GM12892 (cell line): Measurements from ENCODE around the gene GH2.
"Not testable (repeated sequence)": the region's sequence is repeated elsewhere in the genome, so short reads cannot be mapped to it uniquely, and the experiment has no call there.

Source experiments
- DNase-seq: peaks from one replicate; pipeline ENCODE4 v3.0.0; 2011; ENCODE audit not compliant: insufficient read length
- FAIRE-seq: peaks from 2 replicates; lab custom pipeline; 2011; peaks lifted over from hg19 to GRCh38; lab: Jason Lieb, UNC
- POLR2A ChIP-seq: IDR thresholded peaks from 2 replicates; pipeline ENCODE4 v1.6.1; 2011; ENCODE audit warnings: low read depth, low read length, control low read depth
- POLR2AphosphoS5 ChIP-seq: IDR thresholded peaks from 2 replicates; pipeline ENCODE4 v1.6.1; 2011; ENCODE audit warnings: low read depth, low read length, control low read depth
- TAF1 ChIP-seq: IDR thresholded peaks from 2 replicates; pipeline ENCODE4 v1.6.1; 2011; ENCODE audit warnings: low read depth, mild to moderate bottlenecking, control low read depth, low read length, borderline replicate concordance

GH2 gene

GRCh38 chr17:63896524-63897354 is 15.0 kb upstream of the GH2 start, which contains the start of gene CSH1:
TSS of gene CSH1 (minus strand) at chr17:63896574. CDS start at chr17:63896511, 63 bp downstream.
- DNase-seq, FAIRE-seq: not testable (repeated sequence)

GRCh38 chr17:63894821-63895220 is 13.1 kb upstream of the GH2 start:
- FAIRE-seq, DNase-seq: not testable (repeated sequence)

- FAIRE-seq, DNase-seq: not testable (repeated sequence)
Observed at GRCh38 chr17:63894021-63894420, 12.3 kb upstream of the GH2 start.

DNA sequence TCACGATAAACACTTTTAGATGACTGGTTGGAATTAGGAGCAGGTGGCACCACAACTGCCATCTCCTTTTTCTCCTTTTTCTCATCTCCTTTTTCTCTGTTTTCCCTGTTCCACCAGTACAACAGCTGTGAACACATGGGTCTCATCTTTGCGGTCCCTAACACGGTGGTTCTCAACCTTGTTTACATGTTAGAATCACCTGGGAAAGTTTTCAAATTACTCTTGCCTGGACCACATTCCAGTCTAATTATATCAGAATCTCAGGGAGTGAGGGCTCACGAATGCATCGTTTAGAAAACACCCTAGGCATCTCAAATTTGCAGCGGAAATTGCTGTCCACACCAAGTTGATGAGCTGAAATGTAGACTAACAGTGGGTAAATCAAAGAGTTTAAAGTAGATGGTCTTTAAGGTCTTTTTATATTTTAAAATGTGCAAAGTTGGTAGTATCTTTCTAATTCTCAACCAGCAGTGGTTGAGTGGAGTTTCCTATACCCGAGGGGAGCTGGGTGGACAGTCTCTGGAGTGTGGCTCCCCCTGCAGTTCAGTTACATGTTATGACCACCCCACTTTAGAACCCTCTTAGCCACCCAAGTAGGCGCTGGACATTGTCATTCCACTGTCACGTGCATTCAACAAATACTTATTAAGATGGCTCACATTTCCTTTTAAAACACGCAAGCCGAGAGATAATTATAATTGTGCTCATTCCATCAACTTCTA is 10.7 kb upstream of the GH2 start:
- DNase-seq, FAIRE-seq: not testable (repeated sequence)

DNA sequence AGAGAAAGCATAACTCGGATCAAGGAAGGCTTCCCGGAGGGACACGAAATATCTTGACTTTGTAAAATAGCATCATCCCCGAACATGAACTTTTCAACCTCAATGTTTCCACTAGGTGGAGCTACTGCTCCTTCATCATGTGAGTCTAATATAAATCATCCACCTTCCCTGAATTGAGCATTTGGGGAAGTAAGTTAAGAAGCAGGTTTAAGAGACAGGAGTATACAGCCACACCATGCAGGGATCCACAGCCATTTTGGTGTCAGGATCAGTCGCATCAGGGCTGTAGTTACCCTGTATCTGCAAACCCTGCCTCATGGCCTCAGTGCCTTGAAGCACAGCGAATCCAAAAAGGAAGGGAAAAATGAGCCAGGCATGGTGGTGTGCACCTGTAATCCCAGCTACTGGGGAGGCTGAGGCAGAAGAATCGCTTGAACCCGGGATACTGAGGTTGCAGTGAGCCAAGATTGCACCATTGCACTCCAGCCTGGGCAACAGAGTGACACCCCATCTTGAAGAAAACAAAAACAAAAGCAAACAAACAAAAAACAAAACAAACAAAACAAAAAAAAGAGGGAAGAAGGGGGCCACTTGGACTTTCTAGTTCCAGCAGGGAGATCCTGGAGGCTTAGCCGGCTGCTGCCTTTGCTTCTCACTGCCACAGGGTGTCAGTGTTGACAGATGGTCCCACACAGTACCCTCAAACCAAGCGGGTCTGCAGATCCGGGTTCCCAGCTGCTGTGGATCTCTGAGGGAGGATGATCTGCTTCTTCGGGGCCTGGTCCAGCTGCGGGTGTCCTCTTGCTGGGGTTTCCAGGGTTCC is 7.5 kb upstream of the GH2 start:
- DNase-seq = not testable (repeated sequence)

GRCh38 chr17:63885119-63885518 is 3.4 kb upstream of the GH2 start:
- DNase-seq, FAIRE-seq: not testable (repeated sequence)

More for the DNA sequence above, 7.5 kb upstream of the GH2 start:
- not testable (repeated sequence) for FAIRE-seq

DNA sequence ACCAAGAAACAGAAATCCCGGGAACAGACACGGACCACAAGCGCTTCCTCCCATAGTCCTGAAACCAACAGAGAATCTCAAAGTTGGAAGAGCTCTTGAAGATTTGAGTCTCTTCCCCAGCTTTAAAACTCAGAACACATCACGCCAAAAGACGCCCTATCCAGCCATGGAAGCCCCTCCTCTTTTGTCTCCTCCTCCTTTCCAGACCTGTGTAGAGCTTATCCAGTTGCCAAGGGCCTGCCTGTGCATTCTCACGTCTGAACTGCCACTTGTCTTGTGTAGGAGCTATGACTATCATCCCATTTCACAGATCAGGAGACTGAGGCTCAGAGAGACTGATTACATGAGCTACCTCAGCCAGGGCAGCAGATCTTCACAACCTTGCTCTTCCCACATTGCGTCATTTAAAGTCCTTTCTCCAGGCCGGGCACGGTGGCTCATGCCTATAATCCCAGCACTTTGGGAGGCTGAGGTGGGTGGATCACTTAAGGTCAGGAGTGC is 932 bp upstream of the GH2 start:
- not testable (repeated sequence) for FAIRE-seq, DNase-seq

DNA sequence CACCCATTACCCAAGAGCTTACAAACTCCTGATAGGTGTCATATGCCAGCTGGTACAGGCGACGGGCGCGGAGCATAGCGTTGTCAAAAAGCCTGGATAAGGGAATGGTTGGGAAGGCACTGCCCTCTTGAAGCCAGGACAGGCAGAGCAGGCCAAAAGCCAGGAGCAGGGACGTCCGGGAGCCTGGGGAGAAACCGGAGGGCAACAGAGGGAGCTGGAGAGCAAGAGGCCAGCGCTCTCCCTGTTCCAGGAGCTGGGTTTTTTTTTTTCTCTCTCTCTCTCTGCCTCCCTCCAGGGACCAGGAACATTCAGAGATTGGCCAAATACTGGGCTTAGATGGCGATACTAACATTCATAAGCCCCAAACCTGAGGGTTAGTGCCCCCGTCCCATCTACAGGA is 407 bp downstream of the GH2 start:
- FAIRE-seq, DNase-seq: not testable (repeated sequence)

DNA sequence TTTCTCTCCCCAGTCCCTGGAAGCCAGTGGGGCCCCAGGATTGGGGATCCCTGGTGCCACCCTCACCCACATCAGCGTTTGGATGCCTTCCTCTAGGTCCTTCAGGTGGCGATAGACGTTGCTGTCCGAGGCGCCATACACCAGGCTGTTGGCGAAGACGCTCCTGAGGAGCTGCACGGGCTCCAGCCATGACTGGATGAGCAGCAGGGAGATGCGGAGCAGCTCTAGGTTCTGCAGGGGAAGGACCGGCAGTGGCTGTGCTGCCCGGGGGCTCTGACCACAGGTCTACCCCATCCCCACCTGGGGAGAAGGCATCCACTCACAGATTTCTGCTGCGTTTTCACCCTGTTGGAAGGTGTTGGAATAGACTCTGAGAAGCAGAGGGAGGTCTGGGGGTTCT is 1.0 kb downstream of the GH2 start:
- TF ChIP-seq POLR2A (no peak), TAF1 (no peak), POLR2AphosphoS5 (no peak)
- FAIRE-seq (no peak), DNase-seq (no peak)

- not testable (repeated sequence) for DNase-seq
Observed at GRCh38 chr17:63878413-63878812, 3.3 kb downstream of the GH2 start.

DNA sequence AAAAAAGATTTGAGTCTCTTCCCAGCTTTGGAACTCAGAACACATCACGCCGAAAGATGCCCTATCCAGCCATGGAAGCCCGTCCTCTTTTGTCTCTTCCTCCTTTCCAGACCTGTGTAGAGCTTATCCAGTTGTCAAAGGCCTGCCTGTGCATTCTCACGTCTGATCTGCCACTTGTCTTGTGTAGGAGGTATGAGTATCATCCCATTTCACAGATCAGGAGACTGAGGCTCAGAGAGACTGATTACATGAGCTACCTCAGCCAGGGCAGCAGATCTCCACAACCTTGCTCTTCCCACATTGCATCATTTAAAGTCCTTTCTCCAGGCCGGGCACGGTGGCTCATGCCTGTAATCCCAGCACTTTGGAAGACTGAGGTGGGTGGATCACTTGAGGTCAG is 7.1 kb downstream of the GH2 start:
- DNase-seq, FAIRE-seq: not testable (repeated sequence)

More at GRCh38 chr17:63878413-63878812, 3.3 kb downstream of the GH2 start:
- not testable (repeated sequence) for FAIRE-seq

DNA sequence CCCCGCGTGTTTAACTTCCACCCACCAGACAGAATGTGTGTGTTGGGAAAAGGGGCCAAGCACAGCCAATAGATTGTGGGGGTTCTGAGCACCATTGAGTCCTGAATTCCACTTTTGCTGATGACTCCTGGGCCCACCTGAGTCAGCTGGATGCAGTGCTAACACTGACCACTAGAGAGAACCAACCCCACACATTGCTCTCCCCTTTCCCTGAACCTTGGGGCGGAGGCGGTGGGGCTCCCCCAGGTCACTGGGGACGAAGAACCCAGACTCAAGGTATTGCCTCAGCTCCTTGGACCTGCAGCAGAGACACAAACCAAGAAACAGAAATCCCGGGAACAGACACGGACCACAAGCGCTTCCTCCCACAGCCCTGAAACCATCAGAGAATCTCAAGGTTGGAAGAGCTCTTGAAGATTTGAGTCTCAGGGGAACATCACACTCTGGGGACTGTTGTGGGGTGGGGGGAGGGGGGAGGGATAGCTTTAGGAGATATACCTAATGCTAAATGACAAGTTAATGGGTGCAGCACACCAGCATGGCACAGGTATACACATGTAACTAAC is 7.6 kb downstream of the GH2 start:
- not testable (repeated sequence) for DNase-seq

DNA sequence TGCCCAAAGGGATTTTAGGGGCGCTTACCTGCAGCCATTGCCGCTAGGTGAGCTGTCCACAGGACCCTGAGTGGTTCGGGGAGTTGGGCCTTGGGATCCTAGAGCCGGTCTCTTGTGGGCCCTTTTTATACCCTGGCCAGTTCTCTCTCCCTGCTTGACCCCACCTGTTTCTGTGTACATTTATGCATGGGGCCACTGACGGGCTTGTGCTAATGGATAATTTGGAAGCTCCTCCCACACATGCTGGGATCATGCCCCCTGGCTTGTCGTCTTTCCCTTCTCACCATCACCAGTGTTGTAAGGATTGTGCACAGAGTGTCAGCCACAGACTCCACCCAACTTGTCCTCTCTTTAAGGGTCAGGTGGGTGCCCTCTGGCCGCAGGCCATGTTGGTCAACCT is 8.2 kb downstream of the GH2 start, which contains the start of gene CSH2:
CSH2 (minus strand) TSS at position 101 of the 400 bp plus-strand sequence; CDS start at position 38, 63 bp downstream.
- FAIRE-seq, DNase-seq: not testable (repeated sequence)

More for the DNA sequence above, 7.6 kb downstream of the GH2 start:
- not testable (repeated sequence) for FAIRE-seq

DNA sequence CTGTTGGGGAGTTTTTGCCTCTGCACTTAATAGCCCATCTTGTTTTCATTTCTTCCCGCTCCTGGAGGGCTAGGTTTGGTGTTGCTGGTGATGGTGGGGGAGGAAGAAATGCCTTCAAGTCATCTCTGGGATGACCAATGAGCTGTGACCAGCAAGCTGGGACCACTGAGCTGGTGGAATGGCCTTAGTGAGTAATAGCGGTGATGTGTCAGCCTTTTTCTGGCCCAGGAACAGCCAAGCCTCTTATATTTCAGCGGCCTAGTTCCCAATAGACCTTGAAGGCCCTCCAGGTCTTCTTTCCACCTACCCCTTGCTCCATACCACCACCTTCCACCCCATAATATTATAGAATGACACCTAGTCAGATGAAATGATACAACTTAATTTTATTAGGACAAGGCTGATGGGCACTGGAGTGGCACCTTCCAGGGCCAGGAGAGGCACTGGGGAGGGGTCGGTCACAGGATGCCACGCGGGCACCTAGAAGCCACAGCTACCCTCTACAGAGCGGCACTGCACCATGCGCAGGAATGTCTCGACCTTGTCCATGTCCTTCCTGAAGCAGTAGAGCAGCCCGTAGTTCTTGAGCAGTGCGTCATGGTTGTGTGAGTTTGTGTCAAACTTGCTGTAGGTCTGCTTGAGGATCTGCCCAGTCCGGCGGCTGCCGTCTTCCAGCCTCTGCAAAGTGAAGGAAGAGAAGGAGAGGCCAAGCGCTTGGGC is 9.9 kb downstream of the GH2 start:
- not testable (repeated sequence) for FAIRE-seq, DNase-seq

DNA sequence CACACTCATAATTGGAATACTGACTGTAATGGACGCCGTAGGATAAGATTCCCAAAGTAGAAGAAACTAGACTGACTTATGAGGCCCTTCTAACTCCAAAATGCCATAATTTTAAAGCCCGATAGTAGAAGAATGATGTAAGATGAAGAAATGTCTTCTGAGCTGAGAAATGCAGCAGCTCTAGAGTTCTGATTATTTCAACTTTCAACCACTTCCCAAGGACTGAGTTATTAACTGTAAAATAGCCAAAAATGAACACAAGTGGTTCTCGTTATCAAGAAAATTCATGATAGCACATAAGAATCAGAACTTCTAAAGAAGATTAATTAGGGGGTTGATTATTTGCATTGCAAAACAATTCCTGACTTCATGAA is 11.5 kb downstream of the GH2 start:
- not testable (repeated sequence) for FAIRE-seq, DNase-seq

DNA sequence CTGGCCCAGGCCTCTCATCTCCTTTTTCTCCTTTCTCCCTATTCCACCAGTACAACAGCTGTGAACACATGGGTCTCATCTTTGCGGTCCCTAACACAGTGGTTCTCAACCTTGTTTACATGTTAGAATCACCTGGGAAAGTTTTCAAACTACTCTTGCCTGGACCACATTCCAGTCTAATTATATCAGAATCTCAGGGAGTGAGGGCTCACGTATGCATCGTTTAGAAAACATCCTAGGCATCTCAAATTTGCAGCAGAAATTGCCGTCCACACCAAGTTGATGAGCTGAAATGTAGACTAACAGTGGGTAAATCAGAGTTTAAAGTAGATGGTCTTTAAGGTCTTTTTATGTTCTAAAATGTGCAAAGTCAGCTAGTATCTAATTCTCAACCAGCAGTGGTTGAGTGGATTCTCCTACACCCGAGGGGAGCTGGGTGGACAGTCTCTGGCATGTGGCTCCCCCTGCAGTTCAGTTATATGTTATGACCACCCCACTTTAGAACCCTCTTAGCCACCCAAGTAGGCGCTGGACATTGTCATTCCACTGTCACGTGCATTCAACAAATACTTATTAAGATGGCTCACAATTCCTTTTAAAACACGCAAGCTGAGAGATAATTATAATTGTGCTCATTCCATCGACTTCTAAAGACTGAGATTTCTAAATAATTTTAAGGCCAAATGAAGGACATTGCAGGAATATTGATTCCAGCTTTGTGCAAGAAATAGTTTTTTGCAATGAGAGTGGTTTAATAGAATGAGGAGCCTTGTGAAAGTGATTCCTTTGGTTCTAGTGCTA is 12.1 kb downstream of the GH2 start:
- not testable (repeated sequence) for DNase-seq, FAIRE-seq

- FAIRE-seq, DNase-seq: not testable (repeated sequence)
Observed at GRCh38 chr17:63866625-63867024, 15.1 kb downstream of the GH2 start.
